Nephron (organoid): ENCODE measurements around the gene SH2D6.

Source experiments
- H3K27ac Mint-ChIP-seq, 3 experiments: 2 replicates each; pipeline ENCODE4 v1.8.0; 2020; ENCODE audit warnings: mixed read lengths in 3 of 3, mild to moderate bottlenecking in 2 of 3, moderate library complexity in 1 of 3
- H3K27me3 Mint-ChIP-seq: 2 replicates; pipeline ENCODE4 v1.8.0; 2021; ENCODE audit warnings: low read depth, mild to moderate bottlenecking, moderate library complexity, mixed read lengths
- H3K36me3 Mint-ChIP-seq: 2 replicates; pipeline ENCODE4 v1.8.0; 2020; ENCODE audit warnings: low read depth, mixed read lengths
- H3K4me1 Mint-ChIP-seq: 2 replicates; pipeline ENCODE4 v1.8.0; 2020; ENCODE audit warnings: mixed read lengths
- H3K4me3 Mint-ChIP-seq, 3 experiments: 2 replicates each; pipeline ENCODE4 v1.8.0; 2020; ENCODE audit warnings: mild to moderate bottlenecking in 3 of 3, mixed read lengths in 3 of 3, moderate library complexity in 2 of 3
- H3K9me3 Mint-ChIP-seq: 2 replicates; pipeline ENCODE4 v1.8.0; 2020; ENCODE audit warnings: mixed read lengths
- CTCF ChIP-seq, 3 experiments: fragments of 200-600 bp; sonication (generic); IDR thresholded peaks; one replicate each; pipeline ENCODE4 v1.5.0; 2021; ENCODE audit warnings: antibody characterized with exemption in 3 of 3; ENCODE audit not compliant: unreplicated experiment in 3 of 3

The SH2D6 gene

GRCh38 chr2:85418132-85419008 is at the start of gene SH2D6:
Gene SH2D6 (plus strand): TSS chr2:85418714. CDS start chr2:85429466, 10,752 bp downstream.
- H3K36me3 Mint-ChIP-seq = no peaks in the 10 kb centered on the region
- TF ChIP-seq CTCF (IDR thresholded peaks at IDR 0.05; ENCODE audit: unreplicated experiment in 3 of 3) = no peak
- H3K9me3 Mint-ChIP-seq = no peaks in the 10 kb centered on the region
- H3K27me3 Mint-ChIP-seq = no peaks in the 10 kb centered on the region
- peak within 1 kb of the TSS; percentile 98 to 100 (median 99) for H3K27ac Mint-ChIP-seq
- peaks cover 37% of the 10 kb centered on the region for H3K4me1 Mint-ChIP-seq
- H3K4me3 Mint-ChIP-seq = peak within 1 kb of the TSS; percentile 94 to 96 (median 95)

GRCh38 chr2:85368921-85369320 is 49.6 kb upstream of the SH2D6 start:
- Mint-ChIP-seq H3K9me3 (no peaks in the 10 kb centered on the region), H3K36me3 (peaks cover 34% of the 10 kb centered on the region), H3K27me3 (no peaks in the 10 kb centered on the region), H3K4me3 (no peak overlapping the region), H3K4me1 (no peaks in the 10 kb centered on the region), H3K27ac (no peak overlapping the region)
- TF ChIP-seq CTCF (IDR thresholded peaks at IDR 0.05; ENCODE audit: unreplicated experiment in 3 of 3) = no peak

- no peaks in the 10 kb centered on the region for H3K9me3 Mint-ChIP-seq
- no peak overlapping the region for H3K27ac Mint-ChIP-seq
- H3K4me3 Mint-ChIP-seq = no peak overlapping the region
- no peaks in the 10 kb centered on the region for H3K27me3 Mint-ChIP-seq
- no peaks in the 10 kb centered on the region for H3K4me1 Mint-ChIP-seq
- TF ChIP-seq CTCF (IDR thresholded peaks at IDR 0.05; ENCODE audit: unreplicated experiment in 3 of 3) = no peak
- H3K36me3 Mint-ChIP-seq = peaks cover 37% of the 10 kb centered on the region
These were observed 49.0 kb upstream of the SH2D6 start for GRCh38 chr2:85369500-85369899.

GRCh38 chr2:85371045-85371444 is 47.5 kb upstream of the SH2D6 start:
- peaks cover 47% of the 10 kb centered on the region for H3K36me3 Mint-ChIP-seq
- no peak overlapping the region for H3K27ac Mint-ChIP-seq
- no peaks in the 10 kb centered on the region for H3K4me1 Mint-ChIP-seq
- no peak for TF ChIP-seq CTCF (IDR thresholded peaks at IDR 0.05; ENCODE audit: unreplicated experiment in 3 of 3)
- H3K4me3 Mint-ChIP-seq = no peak overlapping the region
- H3K9me3 Mint-ChIP-seq = no peaks in the 10 kb centered on the region
- no peaks in the 10 kb centered on the region for H3K27me3 Mint-ChIP-seq

GRCh38 chr2:85376291-85377065 is 42.0 kb upstream of the SH2D6 start:
- H3K4me3 Mint-ChIP-seq = no peak overlapping the region

More at GRCh38 chr2:85376291-85377065, 42.0 kb upstream of the SH2D6 start:
- H3K27me3 Mint-ChIP-seq = no peaks in the 10 kb centered on the region
- no peak for TF ChIP-seq CTCF (IDR thresholded peaks at IDR 0.05; ENCODE audit: unreplicated experiment in 3 of 3)
- H3K9me3 Mint-ChIP-seq = peaks cover 15% of the 10 kb centered on the region
- H3K36me3 Mint-ChIP-seq = peaks cover 75% of the 10 kb centered on the region
- H3K4me1 Mint-ChIP-seq = no peaks in the 10 kb centered on the region
- peak overlapping the region in 2 of 3 experiments; percentile 70 to 83 for H3K27ac Mint-ChIP-seq
